Stomach (tissue), 4 donors: ENCODE measurements around the gene COX8A.

ENCODE experiments used
- EP300 ChIP-seq: sonication (generic); formaldehyde crosslinking; IDR thresholded peaks from one replicate; pipeline ENCODE4 v1.6.1; 2017; ENCODE audit warnings: antibody characterized with exemption
- POLR2AphosphoS5 ChIP-seq, 3 donors: sonication (generic); formaldehyde crosslinking; IDR thresholded peaks; one replicate each; pipeline ENCODE4 v1.6.1; 2016; ENCODE audit warnings: antibody characterized with exemption in 3 of 3
- TF ChIP-seq, protein P1 (sequence below), 7 experiments: fragments of 450-650 bp in 4 of 7; fragments of 200-600 bp in 3 of 7; sonication (generic) in 3 of 7; IDR thresholded peaks; one replicate each; pipeline ENCODE4 v1.5.1; 2016 to 2019; ENCODE audit warnings: antibody characterized with exemption in 7 of 7, control low read depth in 2 of 7, mild to moderate bottlenecking in 1 of 7

DNA sequence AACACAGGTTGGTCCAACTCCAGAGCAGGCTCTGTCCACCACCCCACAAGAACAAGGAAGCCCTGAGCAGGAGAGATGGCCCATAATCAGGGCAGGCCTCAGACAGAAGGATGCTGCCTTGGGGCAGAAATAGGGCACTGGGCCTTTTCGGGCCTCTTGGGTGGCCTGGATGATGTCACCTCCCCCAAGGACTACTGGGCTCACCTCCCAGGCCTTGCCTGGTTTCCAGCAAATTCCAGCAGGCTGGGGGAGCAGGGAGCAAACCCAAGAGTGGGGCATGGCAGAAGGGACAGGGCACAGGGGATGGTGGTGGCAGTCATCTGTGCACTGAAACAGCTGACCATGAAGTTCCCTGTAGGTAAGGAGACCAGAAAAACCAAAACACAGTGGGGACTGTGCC, 41.0 kb upstream of the COX8A start:
- no peak for TF ChIP-seq POLR2AphosphoS5 (IDR thresholded peaks at IDR 0.05)
- TF ChIP-seq, protein P1, sequence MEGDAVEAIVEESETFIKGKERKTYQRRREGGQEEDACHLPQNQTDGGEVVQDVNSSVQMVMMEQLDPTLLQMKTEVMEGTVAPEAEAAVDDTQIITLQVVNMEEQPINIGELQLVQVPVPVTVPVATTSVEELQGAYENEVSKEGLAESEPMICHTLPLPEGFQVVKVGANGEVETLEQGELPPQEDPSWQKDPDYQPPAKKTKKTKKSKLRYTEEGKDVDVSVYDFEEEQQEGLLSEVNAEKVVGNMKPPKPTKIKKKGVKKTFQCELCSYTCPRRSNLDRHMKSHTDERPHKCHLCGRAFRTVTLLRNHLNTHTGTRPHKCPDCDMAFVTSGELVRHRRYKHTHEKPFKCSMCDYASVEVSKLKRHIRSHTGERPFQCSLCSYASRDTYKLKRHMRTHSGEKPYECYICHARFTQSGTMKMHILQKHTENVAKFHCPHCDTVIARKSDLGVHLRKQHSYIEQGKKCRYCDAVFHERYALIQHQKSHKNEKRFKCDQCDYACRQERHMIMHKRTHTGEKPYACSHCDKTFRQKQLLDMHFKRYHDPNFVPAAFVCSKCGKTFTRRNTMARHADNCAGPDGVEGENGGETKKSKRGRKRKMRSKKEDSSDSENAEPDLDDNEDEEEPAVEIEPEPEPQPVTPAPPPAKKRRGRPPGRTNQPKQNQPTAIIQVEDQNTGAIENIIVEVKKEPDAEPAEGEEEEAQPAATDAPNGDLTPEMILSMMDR (IDR thresholded peaks at IDR 0.05), result no peak
- no peak for TF ChIP-seq EP300
